HG03457 (cell line): ENCODE measurements around the gene ZNF30.
"Not testable (repeated sequence)": the region's sequence is repeated elsewhere in the genome, so short reads cannot be mapped to it uniquely, and the experiment has no call there.

Experiments used
- ATAC-seq: cut with Tn5 transposase; IDR thresholded peaks from one replicate; pipeline ENCODE4 v1.9.1; 2021; ENCODE audit warnings: moderate number of reproducible peaks; ENCODE audit not compliant: unreplicated experiment

The ZNF30 gene

DNA sequence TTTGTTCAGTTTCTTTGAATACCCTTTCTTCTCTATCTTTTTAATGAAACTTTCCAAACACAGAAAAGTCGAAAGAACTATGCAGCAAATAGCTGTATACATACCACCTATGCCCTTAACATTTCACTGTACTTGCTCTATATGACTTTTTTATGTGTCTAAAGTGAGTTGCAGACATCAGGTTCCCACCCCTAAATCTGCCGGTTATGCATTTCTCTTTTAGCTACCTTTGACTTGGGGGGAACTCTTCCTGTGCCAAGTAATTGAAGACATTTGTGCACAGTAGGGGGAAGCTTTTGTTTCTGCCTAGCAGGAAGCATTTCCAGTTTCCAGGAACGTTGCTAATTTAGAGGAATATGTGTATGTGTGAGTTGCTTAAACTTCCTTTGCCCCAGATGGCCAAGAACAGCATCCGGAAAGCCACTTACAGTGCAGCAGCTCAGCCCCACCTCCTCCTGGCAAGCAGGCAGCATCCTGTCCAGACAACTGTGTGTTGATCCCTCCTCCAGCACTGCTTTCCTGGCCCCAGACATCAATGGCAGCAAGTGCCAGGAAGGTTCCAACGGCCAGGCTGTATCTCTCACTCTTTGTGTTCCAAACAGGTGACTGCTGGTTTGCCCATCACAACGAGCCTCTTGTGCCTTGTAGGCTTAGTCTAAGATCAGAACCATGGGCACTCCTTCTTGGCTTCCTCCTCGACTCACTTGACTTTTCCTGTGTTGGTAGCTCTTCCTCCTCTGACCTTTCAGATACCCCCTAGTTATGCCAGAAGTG, 58.7 kb downstream of the ZNF30 start:
- ATAC-seq: no peak

DNA sequence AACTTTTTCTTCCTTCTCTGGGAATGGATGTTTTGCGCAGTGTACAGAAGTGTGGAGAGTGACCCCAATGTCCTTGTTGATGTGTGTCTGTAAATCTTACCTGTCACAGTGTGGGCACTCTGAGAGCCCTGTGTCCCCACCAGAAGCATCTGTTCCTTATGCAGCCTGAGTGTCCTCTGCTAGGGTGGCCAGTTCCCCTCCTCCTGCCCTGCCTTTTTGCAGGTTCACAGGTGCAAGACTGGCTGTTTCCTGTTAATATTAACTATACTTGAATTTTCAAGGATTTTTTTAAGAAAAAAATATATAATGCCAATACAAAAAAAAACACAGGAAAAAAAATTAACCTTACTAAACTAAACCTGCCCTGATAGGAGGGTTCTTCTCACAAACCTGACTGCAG, 61.4 kb downstream of the ZNF30 start:
- ATAC-seq: no peak

DNA sequence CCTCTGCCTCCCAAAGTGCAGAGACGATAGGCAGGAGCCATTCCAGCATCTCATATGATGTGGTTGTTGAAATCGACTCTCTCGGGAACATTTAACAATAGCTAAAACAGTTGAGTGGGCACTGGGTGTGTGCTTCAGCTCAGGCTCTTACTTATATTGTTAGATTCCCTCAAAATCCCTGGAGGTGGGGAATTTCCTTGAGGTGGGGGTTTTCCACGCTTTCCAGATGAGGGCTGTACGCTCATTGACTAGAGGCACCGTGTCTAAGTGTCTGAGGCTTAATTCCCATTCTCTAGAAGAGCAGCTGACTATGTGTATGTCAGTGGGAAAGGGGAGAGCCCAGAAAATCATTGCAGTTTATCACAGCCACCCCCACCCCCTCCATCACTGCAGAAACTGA, 62.6 kb downstream of the ZNF30 start:
- ATAC-seq: no peak

DNA sequence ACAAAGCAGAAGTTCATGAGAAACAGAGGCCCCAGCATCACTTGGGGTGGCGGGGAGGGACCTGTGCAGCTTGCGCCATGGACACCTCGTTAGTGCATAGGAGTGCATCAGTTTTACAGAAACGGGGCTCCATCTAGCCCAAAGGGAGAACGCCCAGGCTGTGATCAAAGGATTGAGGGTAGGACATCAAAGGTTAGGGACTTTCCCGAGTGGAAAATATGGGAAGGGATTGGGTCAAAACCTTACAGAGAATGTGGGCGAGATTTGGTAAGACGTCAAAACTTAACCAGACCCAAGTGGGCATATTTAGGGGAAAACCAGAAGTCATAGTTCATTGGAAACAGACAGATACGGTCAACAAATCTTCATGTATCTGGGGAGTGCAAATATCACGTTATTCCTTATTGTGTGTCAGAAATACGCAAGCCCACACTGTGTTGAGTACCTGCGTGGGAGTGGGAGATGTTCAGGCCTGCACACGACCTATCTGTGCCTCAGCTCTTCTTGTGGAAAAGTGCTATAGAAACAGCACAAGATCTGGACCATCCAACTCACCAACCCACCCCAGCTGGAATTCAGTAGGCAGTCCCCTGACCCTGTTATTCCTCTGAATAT, 64.0 kb downstream of the ZNF30 start:
- ATAC-seq: no peak

DNA sequence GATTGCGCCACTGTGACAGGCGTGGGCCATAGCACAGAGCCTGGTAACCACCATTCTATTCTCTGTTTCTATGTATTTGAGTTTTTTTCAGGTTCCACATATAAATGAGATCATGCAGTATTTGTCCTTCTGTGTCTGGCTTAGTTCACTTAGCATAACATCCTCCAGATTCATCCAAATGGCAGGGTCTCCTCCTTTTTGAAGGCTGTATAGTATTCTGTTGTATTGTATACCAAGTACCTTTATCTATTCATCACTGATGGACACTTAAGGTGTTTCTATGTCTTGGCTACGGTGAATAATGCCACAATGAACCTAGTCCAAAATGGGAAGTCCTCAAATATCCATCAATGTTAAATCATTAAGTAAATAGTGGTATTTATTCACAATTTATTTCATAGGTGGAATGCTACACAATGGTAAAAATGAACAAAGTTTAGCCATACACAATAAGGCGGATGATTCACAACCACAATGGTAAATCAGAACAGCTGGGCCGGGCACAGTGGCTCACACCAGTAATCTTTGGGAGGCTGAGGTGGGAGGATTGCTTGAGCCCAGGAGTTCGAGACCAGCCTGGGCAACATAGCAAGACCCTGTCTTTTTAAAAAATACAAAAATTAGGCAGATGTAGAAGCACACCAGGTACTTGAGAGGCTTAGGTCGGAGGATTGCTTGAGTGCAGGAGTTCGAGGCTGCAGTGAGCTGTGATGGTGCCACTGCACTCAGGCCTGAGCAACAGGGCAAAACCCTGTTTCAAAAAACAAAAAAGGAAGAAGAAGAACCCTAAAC, 65.0 kb downstream of the ZNF30 start:
- ATAC-seq: no peak

DNA sequence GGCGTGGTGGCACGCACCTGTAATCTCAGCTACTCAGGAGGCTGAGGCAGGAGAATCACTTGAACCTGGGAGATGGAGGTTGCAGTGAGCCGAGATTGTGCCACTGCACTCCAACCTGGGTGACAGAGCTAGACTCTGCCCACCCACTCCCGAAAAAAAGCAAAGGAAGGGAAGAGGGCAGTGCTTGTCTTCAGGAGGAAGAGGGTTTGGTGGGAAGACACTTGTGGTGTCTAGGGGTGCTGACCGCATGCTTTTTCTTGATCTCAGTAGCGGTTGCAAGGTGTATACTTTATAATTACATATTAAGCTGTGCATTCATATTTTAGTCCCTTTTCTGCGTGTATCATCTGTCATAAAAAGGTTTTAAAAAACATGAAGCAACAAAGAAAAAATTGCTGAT, 65.9 kb downstream of the ZNF30 start:
- ATAC-seq: not testable (repeated sequence)

DNA sequence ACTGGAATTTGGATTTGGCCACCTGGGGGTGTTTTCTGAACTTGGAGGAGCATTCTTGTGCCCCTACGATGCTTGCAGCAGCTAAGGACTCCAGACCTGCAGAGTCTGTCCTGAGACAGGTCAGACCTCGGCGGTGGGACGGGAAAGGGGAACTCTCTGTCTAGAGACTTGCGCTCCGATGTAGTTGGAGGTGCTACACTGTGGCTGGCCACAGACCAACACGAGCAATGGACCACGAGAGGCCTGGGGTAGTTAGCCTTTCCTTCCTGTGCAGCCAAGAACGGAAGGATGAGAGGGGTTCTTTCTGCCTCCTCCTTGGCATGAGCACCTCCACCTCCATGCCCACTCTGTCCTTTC, 67.6 kb downstream of the ZNF30 start:
- no peak for ATAC-seq
